Stomach (tissue), 4 donors: Measurements from ENCODE around the gene ARID1B.

ENCODE experiments used
- CTCF ChIP-seq, 7 experiments: fragments of 450-650 bp in 4 of 7; fragments of 200-600 bp in 3 of 7; sonication (generic) in 3 of 7; IDR thresholded peaks; one replicate each; pipeline ENCODE4 v1.5.1; 2016 to 2019; ENCODE audit warnings: antibody characterized with exemption in 7 of 7, control low read depth in 2 of 7, mild to moderate bottlenecking in 1 of 7
- EP300 ChIP-seq: sonication (generic); formaldehyde crosslinking; IDR thresholded peaks from one replicate; pipeline ENCODE4 v1.6.1; 2017; ENCODE audit warnings: antibody characterized with exemption
- POLR2A ChIP-seq, 4 donors: fragments of 450-650 bp; IDR thresholded peaks; one replicate each; pipeline ENCODE4 v1.6.1; 2016; ENCODE audit warnings: antibody characterized with exemption in 4 of 4, control low read depth in 2 of 4, mild to moderate bottlenecking in 1 of 4, moderate library complexity in 1 of 4
- POLR2AphosphoS5 ChIP-seq, 3 donors: sonication (generic); formaldehyde crosslinking; IDR thresholded peaks; one replicate each; pipeline ENCODE4 v1.6.1; 2016; ENCODE audit warnings: antibody characterized with exemption in 3 of 3

GRCh38 chr6:156845454-156846155, 68.4 kb downstream of the ARID1B start:
- TF ChIP-seq POLR2AphosphoS5 (IDR thresholded peaks at IDR 0.05), result no peak
- TF ChIP-seq CTCF (IDR thresholded peaks at IDR 0.05), result no peak
- no peak for TF ChIP-seq POLR2A (IDR thresholded peaks at IDR 0.05)
- TF ChIP-seq EP300, result no peak
